ENCODE results near the gene EDNRB.
"Not testable (repeated sequence)": the region's sequence is repeated elsewhere in the genome, so short reads cannot be mapped to it uniquely, and the experiment has no call there.

The EDNRB gene

GRCh38 chr13:77896536-77896935, 22.1 kb downstream of the EDNRB start:
- no peak for DNase-seq

GRCh38 chr13:77894743-77895142, 23.9 kb downstream of the EDNRB start:
- DNase-seq = no peak

- no peak for DNase-seq
Observed at GRCh38 chr13:77893066-77893465, 25.6 kb downstream of the EDNRB start.

GRCh38 chr13:77892491-77892890, 26.1 kb downstream of the EDNRB start:
- DNase-seq = no peak

- DNase-seq = no peak
Observed at GRCh38 chr13:77891486-77891885, 27.1 kb downstream of the EDNRB start.

GRCh38 chr13:77891041-77891440, 27.6 kb downstream of the EDNRB start:
- no peak for DNase-seq

- no peak for DNase-seq
Observed at GRCh38 chr13:77883328-77883727, 35.3 kb downstream of the EDNRB start.

- DNase-seq = no peak
Observed at GRCh38 chr13:77878190-77878589, 40.4 kb downstream of the EDNRB start.

- no peak for DNase-seq
Observed at GRCh38 chr13:77876176-77876575, 42.5 kb downstream of the EDNRB start.

GRCh38 chr13:77874406-77874805, 44.2 kb downstream of the EDNRB start:
- no peak for DNase-seq

GRCh38 chr13:77872995-77873394, 45.6 kb downstream of the EDNRB start:
- no peak for DNase-seq

GRCh38 chr13:77871596-77871995, 47.0 kb downstream of the EDNRB start:
- DNase-seq = no peak

- DNase-seq = no peak
Observed at GRCh38 chr13:77868717-77869116, 49.9 kb downstream of the EDNRB start.

- DNase-seq = no peak
Observed at GRCh38 chr13:77866971-77867370, 51.7 kb downstream of the EDNRB start.

- DNase-seq = no peak
Observed at GRCh38 chr13:77865622-77866021, 53.0 kb downstream of the EDNRB start.

GRCh38 chr13:77863144-77863543, 55.5 kb downstream of the EDNRB start:
- DNase-seq = no peak

GRCh38 chr13:77861741-77862140, 56.9 kb downstream of the EDNRB start:
- no peak for DNase-seq

GRCh38 chr13:77860507-77860981, 58.1 kb downstream of the EDNRB start:
- no peak for DNase-seq

- DNase-seq = no peak
Observed at GRCh38 chr13:77859450-77859849, 59.2 kb downstream of the EDNRB start.

GRCh38 chr13:77857531-77858209, 61.0 kb downstream of the EDNRB start:
- no peak for DNase-seq

GRCh38 chr13:77853703-77854102, 64.9 kb downstream of the EDNRB start:
- no peak for DNase-seq

- DNase-seq = not testable (repeated sequence)
Observed at GRCh38 chr13:77848050-77848449, 70.6 kb downstream of the EDNRB start.

GRCh38 chr13:77846173-77846572, 72.5 kb downstream of the EDNRB start:
- no peak for DNase-seq

Data from CD4-positive, alpha-beta T cell treated with Interferon alpha-2 for 1 hour (primary cell).